ENCODE measurements around the gene CCDC91. TPM values are rescaled to one million over a fixed set of nuclear protein-coding genes. Genes with fewer than 3 reads are reported as not detected.

CCDC91 gene
- total and polyA plus RNA-seq, 2 donors (not counting 1 experiment from before 2014, with no cell fraction given) = 23.9 to 47.6 TPM

DNA sequence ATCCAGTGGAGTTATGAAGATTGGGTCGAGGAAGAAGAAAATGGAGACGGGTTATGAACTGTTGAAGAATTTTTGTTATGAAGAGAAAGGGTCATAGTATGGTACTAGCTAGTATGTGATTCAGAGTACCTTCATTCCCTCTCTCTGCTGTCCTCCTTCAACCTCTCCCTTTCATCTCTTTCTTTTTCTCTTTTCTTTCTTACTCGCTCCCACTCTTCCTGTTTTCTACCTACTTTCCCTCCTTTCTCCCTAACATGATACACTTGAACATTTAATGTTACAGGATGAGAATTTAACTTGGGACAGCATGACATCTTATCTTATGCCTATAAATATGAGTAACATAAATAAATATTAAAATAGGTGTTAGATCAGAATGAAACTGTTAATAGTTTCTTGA, 112.9 kb downstream of the CCDC91 start:
- Histone ChIP-seq H3K4me2 (ENCODE audit: extremely low read depth, insufficient read depth, low read length) (no peak overlapping the region), H3K27ac (ENCODE audit: insufficient read depth, low read length) (no peak overlapping the region), H3K9ac (ENCODE audit: insufficient read depth, low read length) (no peak overlapping the region), H3K4me3 (replicated peaks in 1 of 4; ENCODE audit: control extremely low read depth in 1 of 4, insufficient read depth in 1 of 4, low read depth in 3 of 4, low read length in 4 of 4) (no peak overlapping the region), H3K36me3 (ENCODE audit: control insufficient read depth, insufficient read depth, low read length) (no peaks in the 10 kb centered on the region), H2AFZ (ENCODE audit: low read length) (no peak overlapping the region), H3K9me3 (ENCODE audit: control insufficient read depth, insufficient read depth, low read depth, low read length) (no peaks in the 10 kb centered on the region), H4K20me1 (ENCODE audit: control insufficient read depth, extremely low read depth, insufficient read depth, low read length) (no peaks in the 10 kb centered on the region), H3K79me2 (ENCODE audit: control insufficient read depth, insufficient read depth, low read length) (no peaks in the 10 kb centered on the region), H3K27me3 (ENCODE audit: control insufficient read depth, insufficient read depth, low read length) (no peaks in the 10 kb centered on the region), H3K4me1 (ENCODE audit: control insufficient read depth, extremely low read depth, insufficient read depth, low read length) (no peaks in the 10 kb centered on the region)
- no peak for DNase-seq (ENCODE audit: low read depth in 2 of 2)
- TF ChIP-seq EZH2 (IDR thresholded peaks at IDR 0.05; ENCODE audit: low read length, missing control alignments) = no peak

DNA sequence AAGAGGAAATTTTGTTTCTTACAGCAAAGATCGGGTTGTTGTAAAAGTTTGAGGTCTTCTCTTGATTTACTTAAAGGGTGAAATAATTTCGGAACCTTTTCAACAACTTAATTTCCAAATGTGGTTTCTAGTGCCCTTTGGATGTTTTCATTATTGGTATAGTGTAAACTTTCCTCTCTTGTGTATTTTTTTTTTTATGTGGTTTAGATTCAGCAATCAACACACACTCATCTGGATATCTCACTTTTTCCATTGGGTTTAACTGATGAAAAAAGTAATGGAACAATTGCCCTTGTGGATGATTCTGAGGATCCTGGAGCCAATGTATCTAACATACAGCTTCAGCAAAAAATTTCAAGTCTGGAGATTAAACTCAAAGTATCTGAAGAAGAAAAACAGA, 116.3 kb downstream of the CCDC91 start:
- no peak overlapping the region for H2AFZ ChIP-seq (ENCODE audit: low read length)
- no peak for TF ChIP-seq EZH2 (IDR thresholded peaks at IDR 0.05; ENCODE audit: low read length, missing control alignments)
- TF ChIP-seq, protein P1, sequence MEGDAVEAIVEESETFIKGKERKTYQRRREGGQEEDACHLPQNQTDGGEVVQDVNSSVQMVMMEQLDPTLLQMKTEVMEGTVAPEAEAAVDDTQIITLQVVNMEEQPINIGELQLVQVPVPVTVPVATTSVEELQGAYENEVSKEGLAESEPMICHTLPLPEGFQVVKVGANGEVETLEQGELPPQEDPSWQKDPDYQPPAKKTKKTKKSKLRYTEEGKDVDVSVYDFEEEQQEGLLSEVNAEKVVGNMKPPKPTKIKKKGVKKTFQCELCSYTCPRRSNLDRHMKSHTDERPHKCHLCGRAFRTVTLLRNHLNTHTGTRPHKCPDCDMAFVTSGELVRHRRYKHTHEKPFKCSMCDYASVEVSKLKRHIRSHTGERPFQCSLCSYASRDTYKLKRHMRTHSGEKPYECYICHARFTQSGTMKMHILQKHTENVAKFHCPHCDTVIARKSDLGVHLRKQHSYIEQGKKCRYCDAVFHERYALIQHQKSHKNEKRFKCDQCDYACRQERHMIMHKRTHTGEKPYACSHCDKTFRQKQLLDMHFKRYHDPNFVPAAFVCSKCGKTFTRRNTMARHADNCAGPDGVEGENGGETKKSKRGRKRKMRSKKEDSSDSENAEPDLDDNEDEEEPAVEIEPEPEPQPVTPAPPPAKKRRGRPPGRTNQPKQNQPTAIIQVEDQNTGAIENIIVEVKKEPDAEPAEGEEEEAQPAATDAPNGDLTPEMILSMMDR (conservative IDR thresholded peaks at IDR 0.05 in 1 of 2, IDR thresholded peaks at IDR 0.05 in 1 of 2; ENCODE audit: low read depth in 1 of 2, low read length in 2 of 2) = no peak
- no peaks in the 10 kb centered on the region for H3K9me3 ChIP-seq (ENCODE audit: control insufficient read depth, insufficient read depth, low read depth, low read length)
- H3K4me2 ChIP-seq (ENCODE audit: extremely low read depth, insufficient read depth, low read length) = no peak overlapping the region
- H3K36me3 ChIP-seq (ENCODE audit: control insufficient read depth, insufficient read depth, low read length) = no peaks in the 10 kb centered on the region
- no peaks in the 10 kb centered on the region for H3K79me2 ChIP-seq (ENCODE audit: control insufficient read depth, insufficient read depth, low read length)
- H3K27me3 ChIP-seq (ENCODE audit: control insufficient read depth, insufficient read depth, low read length) = no peaks in the 10 kb centered on the region
- H3K27ac ChIP-seq (ENCODE audit: insufficient read depth, low read length) = no peak overlapping the region
- no peak overlapping the region for H3K4me3 ChIP-seq (replicated peaks in 1 of 4; ENCODE audit: control extremely low read depth in 1 of 4, insufficient read depth in 1 of 4, low read depth in 3 of 4, low read length in 4 of 4)
- H4K20me1 ChIP-seq (ENCODE audit: control insufficient read depth, extremely low read depth, insufficient read depth, low read length) = no peaks in the 10 kb centered on the region
- no peak for DNase-seq (ENCODE audit: low read depth in 2 of 2)
- no peak overlapping the region for H3K9ac ChIP-seq (ENCODE audit: insufficient read depth, low read length)
- H3K4me1 ChIP-seq (ENCODE audit: control insufficient read depth, extremely low read depth, insufficient read depth, low read length) = no peaks in the 10 kb centered on the region

DNA sequence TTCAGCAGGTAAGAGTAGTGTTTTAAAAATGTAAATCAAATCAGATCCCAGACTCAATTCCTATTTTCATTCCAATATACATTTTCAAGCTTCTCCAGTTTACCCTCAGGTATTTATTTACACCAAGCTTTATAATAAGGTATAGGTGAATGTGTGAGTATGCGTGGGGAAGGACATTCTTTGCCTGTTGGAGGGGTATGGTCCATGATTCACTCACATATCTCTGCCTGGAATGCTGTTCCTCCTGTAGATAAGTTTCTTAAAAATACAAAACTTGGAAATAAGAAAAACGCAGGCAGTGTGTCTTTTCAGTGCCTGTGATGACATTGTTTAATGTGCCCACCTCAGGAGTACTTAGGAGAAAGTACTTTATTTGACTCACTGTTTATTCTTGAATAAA, 118.6 kb downstream of the CCDC91 start:
- no peak for TF ChIP-seq EZH2 (IDR thresholded peaks at IDR 0.05; ENCODE audit: low read length, missing control alignments)
- TF ChIP-seq, protein P1 (conservative IDR thresholded peaks at IDR 0.05 in 1 of 2, IDR thresholded peaks at IDR 0.05 in 1 of 2; ENCODE audit: low read depth in 1 of 2, low read length in 2 of 2) = no peak
- H3K4me3 ChIP-seq (replicated peaks in 1 of 4; ENCODE audit: control extremely low read depth in 1 of 4, insufficient read depth in 1 of 4, low read depth in 3 of 4, low read length in 4 of 4) = no peak overlapping the region
- DNase-seq (ENCODE audit: low read depth in 2 of 2) = peak in 1 of 2 donors; percentile 57

More for the DNA sequence above, 118.6 kb downstream of the CCDC91 start:
- H3K79me2 ChIP-seq (ENCODE audit: control insufficient read depth, insufficient read depth, low read length) = no peaks in the 10 kb centered on the region
- H3K9ac ChIP-seq (ENCODE audit: insufficient read depth, low read length) = no peak overlapping the region
- H3K9me3 ChIP-seq (ENCODE audit: control insufficient read depth, insufficient read depth, low read depth, low read length) = no peaks in the 10 kb centered on the region
- H3K36me3 ChIP-seq (ENCODE audit: control insufficient read depth, insufficient read depth, low read length) = no peaks in the 10 kb centered on the region
- no peak overlapping the region for H3K4me2 ChIP-seq (ENCODE audit: extremely low read depth, insufficient read depth, low read length)
- no peaks in the 10 kb centered on the region for H3K4me1 ChIP-seq (ENCODE audit: control insufficient read depth, extremely low read depth, insufficient read depth, low read length)
- no peak overlapping the region for H2AFZ ChIP-seq (ENCODE audit: low read length)
- H3K27ac ChIP-seq (ENCODE audit: insufficient read depth, low read length) = no peak overlapping the region
- no peaks in the 10 kb centered on the region for H4K20me1 ChIP-seq (ENCODE audit: control insufficient read depth, extremely low read depth, insufficient read depth, low read length)
- H3K27me3 ChIP-seq (ENCODE audit: control insufficient read depth, insufficient read depth, low read length) = no peaks in the 10 kb centered on the region

Data from fibroblast of lung (primary cell).